Astrocyte (in vitro differentiated cells and primary cell): ENCODE data around the gene BRINP1. TPM values are rescaled to one million over a fixed set of nuclear protein-coding genes. Genes with fewer than 3 reads are reported as not detected.

ENCODE experiments used
- DNase-seq: peaks from one replicate; pipeline ENCODE4 v3.0.0-alpha.2; 2010; ENCODE audit warnings: low read depth
- FAIRE-seq: peaks from 2 replicates; lab custom pipeline; 2011; peaks lifted over from hg19 to GRCh38; lab: Jason Lieb, UNC
- H2AFZ ChIP-seq: 2 replicates; pipeline ENCODE4 v1.6.0; 2012; ENCODE audit warnings: low read depth, low read length, inconsistent platforms
- H3K27ac ChIP-seq: 2 replicates; pipeline ENCODE4 v1.5.1; 2011; ENCODE audit warnings: low read depth, low read length, inconsistent platforms
- H3K27me3 ChIP-seq: 2 replicates; pipeline ENCODE4 v1.6.0; 2011; ENCODE audit warnings: low read length, inconsistent platforms; ENCODE audit not compliant: insufficient read depth
- H3K36me3 ChIP-seq: 2 replicates; pipeline ENCODE4 v1.5.1; 2011; ENCODE audit warnings: low read length, inconsistent platforms; ENCODE audit not compliant: insufficient read depth
- H3K4me1 ChIP-seq: 2 replicates; pipeline ENCODE4 v1.5.1; 2011; ENCODE audit warnings: low read length, inconsistent platforms; ENCODE audit not compliant: insufficient read depth
- H3K4me2 ChIP-seq: 2 replicates; pipeline ENCODE4 v1.6.0; 2012; ENCODE audit warnings: low read length, inconsistent platforms
- H3K4me3 ChIP-seq: 2 replicates; pipeline ENCODE4 v1.5.1; 2011; ENCODE audit warnings: low read depth, mild to moderate bottlenecking, low read length, inconsistent platforms; ENCODE audit not compliant: insufficient read depth
- H3K79me2 ChIP-seq: 2 replicates; pipeline ENCODE4 v1.6.0; 2012; ENCODE audit warnings: mild to moderate bottlenecking, low read length, inconsistent platforms; ENCODE audit not compliant: insufficient read depth
- H3K9ac ChIP-seq: 2 replicates; pipeline ENCODE4 v1.6.0; 2012; ENCODE audit warnings: mild to moderate bottlenecking, low read length, inconsistent platforms
- H3K9me3 ChIP-seq: 2 replicates; pipeline ENCODE4 v1.5.1; 2012; ENCODE audit warnings: low read depth, mild to moderate bottlenecking, low read length, inconsistent platforms; ENCODE audit not compliant: insufficient read depth
- H4K20me1 ChIP-seq: 2 replicates; pipeline ENCODE4 v1.6.0; 2012; ENCODE audit warnings: low read length, inconsistent platforms; ENCODE audit not compliant: insufficient read depth
- H3K27ac Mint-ChIP-seq: one replicate; pipeline ENCODE4 v1.8.0; 2021; ENCODE audit warnings: mild to moderate bottlenecking, mixed read lengths; ENCODE audit not compliant: unreplicated experiment
- H3K27me3 Mint-ChIP-seq: one replicate; pipeline ENCODE4 v1.8.0; 2021; ENCODE audit warnings: low read depth, mixed read lengths; ENCODE audit not compliant: unreplicated experiment
- H3K36me3 Mint-ChIP-seq: one replicate; pipeline ENCODE4 v1.8.0; 2021; ENCODE audit warnings: low read depth, mixed read lengths; ENCODE audit not compliant: unreplicated experiment
- H3K4me1 Mint-ChIP-seq: one replicate; pipeline ENCODE4 v1.8.0; 2021; ENCODE audit warnings: low read depth, mixed read lengths; ENCODE audit not compliant: unreplicated experiment
- H3K4me3 Mint-ChIP-seq: one replicate; pipeline ENCODE4 v1.8.0; 2021; ENCODE audit warnings: mild to moderate bottlenecking, moderate library complexity, mixed read lengths; ENCODE audit not compliant: unreplicated experiment
- H3K9me3 Mint-ChIP-seq: one replicate; pipeline ENCODE4 v1.8.0; 2021; ENCODE audit warnings: mild to moderate bottlenecking, mixed read lengths; ENCODE audit not compliant: unreplicated experiment
- EZH2 ChIP-seq: IDR thresholded peaks from 2 replicates; pipeline ENCODE4 v1.6.1; 2012; ENCODE audit warnings: mild to moderate bottlenecking, low read length, inconsistent platforms; ENCODE audit not compliant: insufficient read depth
- total RNA-seq: library from RNA; stranded (reverse); gene quantifications from 2 replicates; pipeline ENCODE4 v1.2.1, GENCODE V29; 2021
- TF ChIP-seq, protein P1 (sequence below): IDR thresholded peaks from 2 replicates; pipeline ENCODE4 v1.5.1; 2011; ENCODE audit warnings: low read depth, mild to moderate bottlenecking, inconsistent platforms, low read length, moderate library complexity; ENCODE audit not compliant: insufficient read depth

The BRINP1 gene
- total RNA-seq, 1 donor from 2014 or later, result 2.2 TPM

DNA sequence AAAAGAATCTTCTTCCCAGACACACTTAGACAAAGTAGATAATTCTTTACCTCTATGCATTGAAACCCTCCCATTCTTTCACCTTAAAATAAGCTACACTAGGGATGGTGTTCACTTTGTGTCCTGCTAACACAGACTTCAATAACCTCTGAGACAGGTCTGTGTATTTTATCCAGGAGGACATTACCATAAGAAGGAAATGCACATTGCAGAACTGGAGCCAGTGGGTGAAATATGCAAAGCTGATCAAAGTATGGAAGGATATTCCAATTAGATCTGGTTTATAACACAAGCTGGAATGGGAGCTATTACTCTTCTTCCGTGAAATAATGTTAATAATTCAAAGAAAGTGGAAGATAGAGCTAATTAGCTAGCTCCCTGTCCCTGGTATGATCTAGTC is 204.1 kb downstream of the BRINP1 start:
- H3K27ac Mint-ChIP-seq, result no peak overlapping the region
- H2AFZ ChIP-seq, result no peak overlapping the region
- DNase-seq, result no peak
- H3K4me3 ChIP-seq, result no peak overlapping the region
- H4K20me1 ChIP-seq, result no peaks in the 10 kb centered on the region
- H3K9me3 Mint-ChIP-seq, result peaks cover 2% of the 10 kb centered on the region
- H3K4me3 Mint-ChIP-seq, result no peak overlapping the region
- no peaks in the 10 kb centered on the region for H3K4me1 Mint-ChIP-seq
- H3K79me2 ChIP-seq, result no peaks in the 10 kb centered on the region
- H3K27ac ChIP-seq, result no peak overlapping the region
- H3K36me3 ChIP-seq, result no peaks in the 10 kb centered on the region
- peaks cover 5% of the 10 kb centered on the region for H3K36me3 Mint-ChIP-seq
- no peak for FAIRE-seq
- no peak overlapping the region for H3K9ac ChIP-seq
- no peaks in the 10 kb centered on the region for H3K27me3 ChIP-seq
- H3K4me1 ChIP-seq, result no peaks in the 10 kb centered on the region
- H3K27me3 Mint-ChIP-seq, result no peaks in the 10 kb centered on the region
- H3K9me3 ChIP-seq, result peaks cover 10% of the 10 kb centered on the region
- no peak overlapping the region for H3K4me2 ChIP-seq
- no peak for TF ChIP-seq EZH2
- TF ChIP-seq, protein P1, sequence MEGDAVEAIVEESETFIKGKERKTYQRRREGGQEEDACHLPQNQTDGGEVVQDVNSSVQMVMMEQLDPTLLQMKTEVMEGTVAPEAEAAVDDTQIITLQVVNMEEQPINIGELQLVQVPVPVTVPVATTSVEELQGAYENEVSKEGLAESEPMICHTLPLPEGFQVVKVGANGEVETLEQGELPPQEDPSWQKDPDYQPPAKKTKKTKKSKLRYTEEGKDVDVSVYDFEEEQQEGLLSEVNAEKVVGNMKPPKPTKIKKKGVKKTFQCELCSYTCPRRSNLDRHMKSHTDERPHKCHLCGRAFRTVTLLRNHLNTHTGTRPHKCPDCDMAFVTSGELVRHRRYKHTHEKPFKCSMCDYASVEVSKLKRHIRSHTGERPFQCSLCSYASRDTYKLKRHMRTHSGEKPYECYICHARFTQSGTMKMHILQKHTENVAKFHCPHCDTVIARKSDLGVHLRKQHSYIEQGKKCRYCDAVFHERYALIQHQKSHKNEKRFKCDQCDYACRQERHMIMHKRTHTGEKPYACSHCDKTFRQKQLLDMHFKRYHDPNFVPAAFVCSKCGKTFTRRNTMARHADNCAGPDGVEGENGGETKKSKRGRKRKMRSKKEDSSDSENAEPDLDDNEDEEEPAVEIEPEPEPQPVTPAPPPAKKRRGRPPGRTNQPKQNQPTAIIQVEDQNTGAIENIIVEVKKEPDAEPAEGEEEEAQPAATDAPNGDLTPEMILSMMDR, result no peak

DNA sequence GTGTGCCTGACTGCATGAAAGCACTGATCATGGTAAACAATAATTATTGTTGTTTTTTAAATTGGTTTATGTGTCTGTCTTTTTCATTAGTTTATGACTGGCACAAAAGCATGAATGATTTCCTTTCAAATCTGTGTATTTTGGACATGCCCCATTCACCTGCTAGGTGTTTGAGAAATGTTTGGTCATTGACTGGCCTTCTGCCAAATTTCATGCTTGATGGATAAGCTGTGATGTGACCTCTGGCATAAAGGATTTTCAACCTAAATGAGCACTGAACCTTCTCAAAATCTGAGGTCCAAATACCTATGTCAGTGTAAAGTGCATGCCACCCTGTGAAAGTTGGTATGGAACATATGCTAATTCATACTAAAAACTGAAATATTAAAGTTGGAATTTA is 204.5 kb downstream of the BRINP1 start:
- H3K9ac ChIP-seq, result no peak overlapping the region
- H3K36me3 ChIP-seq, result no peaks in the 10 kb centered on the region
- H3K79me2 ChIP-seq, result no peaks in the 10 kb centered on the region
- H3K4me2 ChIP-seq, result no peak overlapping the region
- FAIRE-seq, result no peak
- H3K4me3 Mint-ChIP-seq, result no peak overlapping the region
- no peak for DNase-seq
- H3K27ac Mint-ChIP-seq, result no peak overlapping the region
- H3K9me3 Mint-ChIP-seq, result peaks cover 2% of the 10 kb centered on the region
- H3K36me3 Mint-ChIP-seq, result peaks cover 5% of the 10 kb centered on the region
- H3K27me3 Mint-ChIP-seq, result no peaks in the 10 kb centered on the region
- no peaks in the 10 kb centered on the region for H3K4me1 Mint-ChIP-seq
- no peaks in the 10 kb centered on the region for H3K4me1 ChIP-seq
- TF ChIP-seq, protein P1, result no peak
- TF ChIP-seq EZH2, result no peak
- H3K27me3 ChIP-seq, result no peaks in the 10 kb centered on the region
- no peak overlapping the region for H3K27ac ChIP-seq
- no peaks in the 10 kb centered on the region for H4K20me1 ChIP-seq
- H3K9me3 ChIP-seq, result peaks cover 10% of the 10 kb centered on the region
- H3K4me3 ChIP-seq, result no peak overlapping the region
- H2AFZ ChIP-seq, result no peak overlapping the region

DNA sequence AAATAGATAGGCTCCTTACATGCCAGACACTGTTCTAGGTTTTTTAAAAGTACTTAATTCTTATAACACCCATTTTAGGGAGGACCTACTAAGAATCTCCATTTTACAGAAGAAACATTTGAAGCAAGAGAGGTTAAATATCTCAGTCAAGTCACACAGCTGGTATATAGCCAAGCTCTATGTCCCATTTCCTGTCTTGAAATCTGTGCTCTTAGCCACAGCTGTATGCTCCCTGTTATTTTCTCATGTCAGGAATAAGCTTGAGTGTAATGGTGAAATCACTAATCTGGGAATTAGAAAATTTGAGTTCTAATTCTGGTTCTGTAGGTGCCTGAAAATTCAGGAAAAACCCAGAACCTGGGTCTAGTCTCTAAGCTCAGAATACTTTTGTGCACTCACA is 208.7 kb downstream of the BRINP1 start:
- H3K4me3 Mint-ChIP-seq, result no peak overlapping the region
- Histone ChIP-seq H3K4me2 (no peak overlapping the region), H3K27me3 (no peaks in the 10 kb centered on the region), H4K20me1 (no peaks in the 10 kb centered on the region), H3K9me3 (no peaks in the 10 kb centered on the region), H3K4me3 (no peak overlapping the region), H3K36me3 (no peaks in the 10 kb centered on the region), H3K9ac (no peak overlapping the region), H3K4me1 (no peaks in the 10 kb centered on the region), H3K27ac (no peak overlapping the region), H3K79me2 (no peaks in the 10 kb centered on the region), H2AFZ (no peak overlapping the region)
- H3K27ac Mint-ChIP-seq, result no peak overlapping the region
- no peaks in the 10 kb centered on the region for H3K9me3 Mint-ChIP-seq
- H3K4me1 Mint-ChIP-seq, result no peaks in the 10 kb centered on the region
- H3K36me3 Mint-ChIP-seq, result no peaks in the 10 kb centered on the region
- FAIRE-seq (no peak), DNase-seq (no peak)
- no peak for TF ChIP-seq EZH2
- TF ChIP-seq, protein P1, result no peak
- no peaks in the 10 kb centered on the region for H3K27me3 Mint-ChIP-seq
